MM.1S (cell line): ENCODE data around the gene AFG1L.
A peak's percentile ranks its signal among the peaks of the same experiment; 100 is the strongest.

Experiments
- DNase-seq: peaks from one replicate; pipeline ENCODE4 v3.0.0-alpha.2; 2015
- H2AFZ ChIP-seq: fragments of 300-600 bp; sonication (generic); 2 replicates; pipeline ENCODE4 v1.6.0; 2016; ENCODE audit warnings: antibody characterized with exemption, low read length
- H3F3A ChIP-seq: fragments of 300-600 bp; sonication (generic); 2 replicates; pipeline ENCODE4 v1.6.1; 2016; ENCODE audit warnings: mild to moderate bottlenecking, antibody characterized with exemption, low read length, moderate library complexity, mixed read lengths; ENCODE audit not compliant: insufficient read depth
- H3K27ac ChIP-seq: fragments of 300-600 bp; sonication (generic); 2 replicates; pipeline ENCODE4 v1.5.1; 2016; ENCODE audit warnings: mild to moderate bottlenecking, low read length
- H3K27me3 ChIP-seq: fragments of 300-600 bp; sonication (generic); replicated peaks from 2 replicates; pipeline ENCODE4 v1.6.0; 2016; ENCODE audit warnings: low read length; ENCODE audit not compliant: insufficient read depth
- H3K36me3 ChIP-seq: fragments of 300-600 bp; sonication (generic); replicated peaks from 2 replicates; pipeline ENCODE4 v1.6.1; 2016; ENCODE audit warnings: mild to moderate bottlenecking, low read length, mixed read lengths; ENCODE audit not compliant: insufficient read depth
- H3K4me1 ChIP-seq: fragments of 300-600 bp; sonication (generic); 2 replicates; pipeline ENCODE4 v1.6.1; 2016; ENCODE audit warnings: low read length, mixed read lengths
- H3K4me2 ChIP-seq: fragments of 300-600 bp; sonication (generic); 2 replicates; pipeline ENCODE4 v1.6.0; 2016; ENCODE audit warnings: low read depth, low read length
- H3K4me3 ChIP-seq: fragments of 300-600 bp; sonication (generic); 2 replicates; pipeline ENCODE4 v1.5.1; 2016; ENCODE audit warnings: low read length, mixed read lengths
- H3K79me2 ChIP-seq: fragments of 300-600 bp; sonication (generic); 2 replicates; pipeline ENCODE4 v1.6.1; 2016; ENCODE audit warnings: mixed run types, low read length, mixed read lengths
- H3K9ac ChIP-seq: fragments of 300-600 bp; sonication (generic); 2 replicates; pipeline ENCODE4 v1.6.1; 2016; ENCODE audit warnings: low read length, mixed read lengths
- H3K9me2 ChIP-seq: fragments of 300-600 bp; sonication (generic); replicated peaks from 2 replicates; pipeline ENCODE4 v1.6.1; 2016; ENCODE audit warnings: mild to moderate bottlenecking, low read length, mixed read lengths; ENCODE audit not compliant: insufficient read depth
- H3K9me3 ChIP-seq: fragments of 300-600 bp; sonication (generic); replicated peaks from 2 replicates; pipeline ENCODE4 v1.6.1; 2016; ENCODE audit warnings: mild to moderate bottlenecking, low read length, mixed read lengths; ENCODE audit not compliant: insufficient read depth
- H4K20me1 ChIP-seq: fragments of 300-600 bp; sonication (generic); 2 replicates; pipeline ENCODE4 v1.6.1; 2016; ENCODE audit warnings: mild to moderate bottlenecking, low read length, moderate library complexity, mixed read lengths; ENCODE audit not compliant: insufficient read depth
- EZH2 ChIP-seq: fragments of 300-600 bp; sonication (generic); optimal IDR thresholded peaks from 2 replicates; pipeline ENCODE3; 2017; ENCODE audit warnings: low read depth, mild to moderate bottlenecking, antibody characterized with exemption, low read length, mixed read lengths
- EZH2phosphoT487 ChIP-seq: fragments of 300-600 bp; sonication (generic); IDR thresholded peaks from 2 replicates; pipeline ENCODE4 v1.6.1; 2018; ENCODE audit warnings: antibody characterized with exemption, low read length
- TF ChIP-seq, protein P1 (sequence below): fragments of 300-600 bp; sonication (generic); IDR thresholded peaks from 2 replicates; pipeline ENCODE4 v1.5.1; 2016; ENCODE audit warnings: antibody characterized with exemption, low read length, mixed read lengths

Gene AFG1L

DNA sequence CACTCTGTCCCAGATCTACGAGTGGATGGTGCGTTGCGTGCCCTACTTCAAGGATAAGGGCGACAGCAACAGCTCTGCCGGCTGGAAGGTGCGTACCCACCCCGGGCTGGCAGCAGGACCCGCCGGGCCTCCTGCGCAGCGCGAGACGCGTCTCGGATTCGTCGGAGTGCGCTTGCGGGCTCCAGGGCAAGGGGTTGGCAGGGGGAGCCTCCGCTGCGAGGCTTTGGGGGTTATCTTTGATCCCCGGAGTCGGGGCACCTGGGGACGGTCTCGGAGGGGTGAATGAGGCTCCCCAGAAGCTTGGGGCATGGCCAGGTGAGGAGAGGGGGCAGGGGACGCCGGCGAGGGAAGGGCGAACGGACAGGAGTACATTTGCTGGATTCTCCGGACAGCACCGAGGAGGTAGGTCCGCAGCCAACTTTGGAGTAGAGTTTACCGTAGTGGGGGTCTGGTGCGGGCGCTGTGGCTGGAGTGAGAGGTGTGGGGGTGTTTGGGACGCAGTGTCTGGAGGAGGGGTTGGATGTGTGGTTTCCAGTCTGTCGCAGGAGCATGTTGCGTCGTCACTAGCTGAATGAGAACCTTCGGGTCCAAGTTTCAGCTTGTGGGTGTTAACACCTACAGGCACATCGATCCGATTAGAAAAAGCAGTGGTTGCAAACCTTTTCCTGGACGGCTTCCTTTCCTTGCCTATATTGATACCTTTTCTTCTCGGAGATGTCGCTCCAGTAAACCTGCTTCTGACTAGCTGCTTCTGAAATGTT lies 267.1 kb downstream of the AFG1L start:
- DNase-seq = no peak
- no peaks in the 10 kb centered on the region for H3K9me2 ChIP-seq
- H3K79me2 ChIP-seq = peaks cover 76% of the 10 kb centered on the region
- no peaks in the 10 kb centered on the region for H3K9me3 ChIP-seq
- H3K4me2 ChIP-seq = peak overlapping the region; percentile 42
- TF ChIP-seq EZH2 (no peak), EZH2phosphoT487 (no peak)
- TF ChIP-seq, protein P1, sequence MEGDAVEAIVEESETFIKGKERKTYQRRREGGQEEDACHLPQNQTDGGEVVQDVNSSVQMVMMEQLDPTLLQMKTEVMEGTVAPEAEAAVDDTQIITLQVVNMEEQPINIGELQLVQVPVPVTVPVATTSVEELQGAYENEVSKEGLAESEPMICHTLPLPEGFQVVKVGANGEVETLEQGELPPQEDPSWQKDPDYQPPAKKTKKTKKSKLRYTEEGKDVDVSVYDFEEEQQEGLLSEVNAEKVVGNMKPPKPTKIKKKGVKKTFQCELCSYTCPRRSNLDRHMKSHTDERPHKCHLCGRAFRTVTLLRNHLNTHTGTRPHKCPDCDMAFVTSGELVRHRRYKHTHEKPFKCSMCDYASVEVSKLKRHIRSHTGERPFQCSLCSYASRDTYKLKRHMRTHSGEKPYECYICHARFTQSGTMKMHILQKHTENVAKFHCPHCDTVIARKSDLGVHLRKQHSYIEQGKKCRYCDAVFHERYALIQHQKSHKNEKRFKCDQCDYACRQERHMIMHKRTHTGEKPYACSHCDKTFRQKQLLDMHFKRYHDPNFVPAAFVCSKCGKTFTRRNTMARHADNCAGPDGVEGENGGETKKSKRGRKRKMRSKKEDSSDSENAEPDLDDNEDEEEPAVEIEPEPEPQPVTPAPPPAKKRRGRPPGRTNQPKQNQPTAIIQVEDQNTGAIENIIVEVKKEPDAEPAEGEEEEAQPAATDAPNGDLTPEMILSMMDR = no peak
- peak overlapping the region; percentile 99 for H3K4me3 ChIP-seq
- H3K9ac ChIP-seq = peak overlapping the region; percentile 100
- no peaks in the 10 kb centered on the region for H3K27me3 ChIP-seq
- H3K27ac ChIP-seq = peak overlapping the region; percentile 96
- peaks cover 19% of the 10 kb centered on the region; the same call in 1 of the 2 replicates for H3K36me3 ChIP-seq
- peaks cover 74% of the 10 kb centered on the region for H3F3A ChIP-seq
- H3K4me1 ChIP-seq = peaks cover 7% of the 10 kb centered on the region
- no peak overlapping the region for H2AFZ ChIP-seq
- H4K20me1 ChIP-seq = peaks cover 15% of the 10 kb centered on the region; the same call in 1 of the 2 replicates

DNA sequence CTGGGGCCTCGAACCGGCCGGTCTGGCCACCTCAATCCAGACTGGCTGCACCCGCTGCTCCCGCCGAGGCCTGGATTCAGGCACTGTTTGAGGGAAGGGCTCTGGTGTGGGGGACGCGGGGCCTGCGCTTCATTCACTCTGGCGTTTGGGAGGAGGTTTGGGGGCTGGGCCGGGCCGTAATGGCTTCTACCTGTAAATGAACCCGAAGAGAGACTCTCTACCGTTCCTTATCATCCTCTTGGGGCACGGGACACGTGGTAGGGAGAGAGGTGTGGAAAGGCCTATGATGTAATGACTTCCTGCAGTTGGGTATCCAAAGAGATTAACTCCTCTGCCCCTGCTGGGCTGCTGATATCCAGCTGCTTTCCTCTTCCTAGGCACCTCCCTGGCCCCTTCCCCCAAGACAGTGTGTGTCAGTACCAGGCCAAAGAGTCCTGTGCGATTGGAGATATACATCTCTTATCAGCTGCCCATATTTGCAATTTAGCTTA lies 267.7 kb downstream of the AFG1L start:
- Histone ChIP-seq H3K4me2 (peak overlapping the region; percentile 42), H3K36me3 (peaks cover 21% of the 10 kb centered on the region; the same call in 1 of the 2 replicates), H3K27me3 (no peaks in the 10 kb centered on the region), H3K79me2 (peaks cover 76% of the 10 kb centered on the region), H3K4me1 (peaks cover 7% of the 10 kb centered on the region), H3K9me3 (no peaks in the 10 kb centered on the region), H3K27ac (peak overlapping the region; percentile 96), H3K9ac (peak overlapping the region; percentile 100), H3K4me3 (peak overlapping the region; percentile 99), H3F3A (peaks cover 74% of the 10 kb centered on the region), H3K9me2 (no peaks in the 10 kb centered on the region), H2AFZ (no peak overlapping the region), H4K20me1 (peaks cover 22% of the 10 kb centered on the region; the same call in 1 of the 2 replicates)
- TF ChIP-seq, protein P1 = no peak
- TF ChIP-seq EZH2 (no peak), EZH2phosphoT487 (no peak)
- peak; percentile 84 for DNase-seq

DNA sequence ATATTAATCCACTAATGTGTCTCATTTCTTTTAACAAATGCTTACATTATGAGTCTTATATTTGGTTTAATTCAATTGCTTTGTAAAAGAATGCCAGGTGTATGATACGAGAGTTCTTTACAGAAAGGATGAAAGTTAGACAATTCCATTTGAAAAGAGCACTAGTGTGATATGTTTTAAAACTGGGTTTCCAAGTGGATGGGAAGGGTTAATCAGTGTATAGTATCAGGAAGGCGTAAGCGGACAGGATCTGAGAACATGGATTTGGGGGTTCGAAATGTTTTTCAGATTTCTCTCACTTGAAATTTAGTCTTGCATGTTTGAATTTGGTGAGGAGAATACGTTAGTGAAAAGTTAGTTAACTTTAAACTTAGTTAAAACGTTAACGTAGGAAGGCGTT lies 268.4 kb downstream of the AFG1L start:
- peaks cover 9% of the 10 kb centered on the region for H3K4me1 ChIP-seq
- peaks cover 21% of the 10 kb centered on the region; the same call in 1 of the 2 replicates for H3K36me3 ChIP-seq
- H3K27me3 ChIP-seq = no peaks in the 10 kb centered on the region
- no peak for TF ChIP-seq EZH2
- H3F3A ChIP-seq = peaks cover 78% of the 10 kb centered on the region
- H3K27ac ChIP-seq = peak overlapping the region; percentile 96
- no peak for DNase-seq
- peaks cover 25% of the 10 kb centered on the region; the same call in 1 of the 2 replicates for H4K20me1 ChIP-seq
- H3K4me3 ChIP-seq = peak overlapping the region; percentile 99
- peak overlapping the region; percentile 100 for H3K9ac ChIP-seq
- H3K4me2 ChIP-seq = peak overlapping the region; percentile 42
- H3K9me3 ChIP-seq = no peaks in the 10 kb centered on the region
- no peak overlapping the region for H2AFZ ChIP-seq
- H3K79me2 ChIP-seq = peaks cover 83% of the 10 kb centered on the region
- no peaks in the 10 kb centered on the region for H3K9me2 ChIP-seq
